HG02588 (cell line): ENCODE results near the gene SETD1B.
A peak's percentile ranks its signal among the peaks of the same experiment; 100 is the strongest.
"Not testable (repeated sequence)": the region's sequence is repeated elsewhere in the genome, so short reads cannot be mapped to it uniquely, and the experiment has no call there.

ENCODE experiments used
- ATAC-seq: cut with Tn5 transposase; IDR thresholded peaks from one replicate; pipeline ENCODE4 v1.9.1; 2021; ENCODE audit warnings: mild to moderate bottlenecking, moderate library complexity; ENCODE audit not compliant: unreplicated experiment

SETD1B gene

DNA sequence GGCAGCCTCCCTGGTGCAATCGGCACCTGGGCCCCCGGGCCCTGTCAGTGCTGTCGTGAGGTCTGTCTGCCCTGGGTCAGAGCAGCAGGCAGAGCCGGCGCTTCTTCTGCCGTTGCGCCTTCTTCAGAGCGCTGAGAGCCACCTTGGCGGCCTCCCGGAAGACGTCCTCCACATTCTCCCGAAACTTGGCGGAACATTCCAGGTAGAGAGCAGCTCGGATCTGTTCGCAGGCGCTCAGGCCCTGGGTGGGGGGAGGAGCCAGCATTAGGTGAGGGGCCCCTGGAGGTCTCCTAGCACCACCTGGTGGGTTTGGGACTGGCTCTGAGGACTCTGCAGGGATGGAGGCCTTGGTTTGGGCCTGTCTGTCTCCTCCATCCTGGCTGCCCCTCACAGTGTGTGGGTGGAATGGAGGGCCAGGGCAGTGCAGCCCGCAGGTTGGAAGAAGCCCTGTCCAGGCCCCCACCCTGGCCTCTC is 24.4 kb upstream of the SETD1B start:
- ATAC-seq, result no peak

DNA sequence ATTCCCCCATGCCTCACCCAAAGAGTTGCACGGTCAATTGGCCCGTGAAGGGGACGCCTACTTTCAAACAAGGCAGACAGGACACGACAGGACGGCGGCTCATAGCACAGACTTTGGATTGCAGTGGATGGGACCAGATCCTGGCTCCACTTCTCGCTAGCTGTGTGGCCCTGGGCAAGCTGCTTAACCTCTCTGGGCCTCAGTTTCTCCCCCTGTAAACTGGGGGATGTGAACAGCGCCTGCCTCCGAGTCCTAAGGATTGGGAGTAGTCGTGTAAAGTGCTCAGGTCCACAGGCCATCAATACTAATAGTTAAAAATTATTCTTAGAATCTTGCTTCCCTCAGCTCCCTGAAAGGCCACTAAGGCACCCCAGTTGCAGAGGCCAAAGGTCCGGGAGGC is 23.4 kb upstream of the SETD1B start:
- no peak for ATAC-seq

DNA sequence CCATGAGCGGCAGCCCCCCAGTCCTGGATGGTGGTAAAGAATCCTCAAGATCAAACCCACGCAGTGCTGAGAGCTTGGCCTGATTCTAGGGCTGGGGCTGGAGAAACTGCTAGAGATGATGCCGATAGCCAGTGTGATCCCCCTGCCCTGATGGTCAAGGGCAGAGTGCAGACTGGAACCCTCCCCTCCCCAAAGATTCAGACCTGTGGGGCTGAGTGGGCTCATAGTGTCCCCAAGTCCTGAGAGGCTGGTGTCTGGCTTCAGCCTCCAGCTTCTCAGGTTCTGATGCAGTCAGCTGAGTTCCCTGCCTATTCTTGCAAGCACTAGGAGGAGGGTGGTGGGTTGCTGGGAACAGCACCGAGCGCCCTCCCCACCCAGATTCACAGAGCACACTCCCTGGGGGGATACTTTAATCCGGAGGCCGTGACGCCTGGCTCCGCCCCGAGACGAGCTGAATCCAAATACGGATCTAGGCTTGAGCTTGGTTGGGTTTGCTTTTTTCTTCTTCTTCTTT is 22.3 kb upstream of the SETD1B start:
- ATAC-seq, result peak; percentile 7

GRCh38 chr12:121781998-121782979 is 21.5 kb upstream of the SETD1B start:
- ATAC-seq, result peak; percentile 46

DNA sequence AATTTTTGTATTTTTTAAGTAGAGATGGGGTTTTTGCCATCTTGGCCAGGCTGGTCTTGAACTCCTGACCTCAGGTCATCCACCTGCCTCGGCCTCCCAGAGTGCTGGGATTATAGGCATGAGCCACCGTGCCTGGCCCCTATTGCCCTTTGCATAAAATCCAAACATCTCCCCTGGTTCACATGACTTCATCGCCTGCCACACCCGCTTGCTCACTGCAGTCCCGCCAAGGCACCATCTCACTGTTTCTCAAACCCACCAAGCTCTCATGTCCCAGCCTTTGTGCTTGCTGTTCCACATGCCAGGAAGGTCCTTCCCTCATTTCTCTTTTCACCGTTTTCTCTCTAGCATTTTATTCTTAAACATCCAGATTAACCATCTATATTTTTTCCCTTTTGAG is 20.0 kb upstream of the SETD1B start:
- ATAC-seq, result no peak

DNA sequence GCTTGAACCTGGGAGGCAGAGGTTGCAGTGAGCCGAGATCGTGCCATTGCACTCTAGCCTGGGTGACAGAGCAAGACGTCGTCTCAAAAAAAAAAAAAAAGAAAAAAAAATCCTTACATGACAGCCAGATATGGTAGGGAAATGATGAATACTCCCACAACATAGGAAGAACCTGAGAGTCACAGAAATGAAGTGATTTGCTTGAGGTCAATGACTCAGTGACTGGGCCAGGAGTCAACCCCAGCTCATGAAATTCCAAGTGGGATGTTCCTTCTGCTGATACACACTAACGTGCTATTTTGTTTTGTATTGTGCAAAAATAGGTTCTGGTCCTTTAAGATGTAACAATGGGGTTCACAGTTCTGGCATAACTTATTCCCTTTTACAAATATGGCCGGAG is 19.3 kb upstream of the SETD1B start:
- no peak for ATAC-seq

DNA sequence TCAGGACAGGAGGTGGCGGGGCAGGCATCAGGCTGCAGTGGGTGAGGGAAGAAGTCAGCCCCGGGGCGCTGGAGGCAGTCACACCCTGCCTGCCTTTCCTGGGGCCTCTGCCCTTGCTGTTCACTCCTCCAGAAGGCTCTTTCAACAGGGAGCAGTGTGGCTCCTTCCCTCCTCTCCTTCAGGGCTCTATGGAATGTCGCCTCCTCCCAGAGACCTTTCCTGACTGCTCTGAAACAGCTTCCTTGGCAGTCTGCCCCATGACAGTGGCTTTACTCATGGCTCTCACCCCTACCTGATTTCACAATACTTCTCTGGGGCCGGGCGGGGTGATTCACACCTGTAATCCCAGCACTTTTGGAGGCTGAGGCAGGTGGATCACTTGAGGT is 17.4 kb upstream of the SETD1B start:
- ATAC-seq, result no peak

GRCh38 chr12:121787063-121788025 is 16.5 kb upstream of the SETD1B start:
- ATAC-seq, result no peak

- ATAC-seq, result no peak
Measured at GRCh38 chr12:121788176-121788818, 15.5 kb upstream of the SETD1B start.

DNA sequence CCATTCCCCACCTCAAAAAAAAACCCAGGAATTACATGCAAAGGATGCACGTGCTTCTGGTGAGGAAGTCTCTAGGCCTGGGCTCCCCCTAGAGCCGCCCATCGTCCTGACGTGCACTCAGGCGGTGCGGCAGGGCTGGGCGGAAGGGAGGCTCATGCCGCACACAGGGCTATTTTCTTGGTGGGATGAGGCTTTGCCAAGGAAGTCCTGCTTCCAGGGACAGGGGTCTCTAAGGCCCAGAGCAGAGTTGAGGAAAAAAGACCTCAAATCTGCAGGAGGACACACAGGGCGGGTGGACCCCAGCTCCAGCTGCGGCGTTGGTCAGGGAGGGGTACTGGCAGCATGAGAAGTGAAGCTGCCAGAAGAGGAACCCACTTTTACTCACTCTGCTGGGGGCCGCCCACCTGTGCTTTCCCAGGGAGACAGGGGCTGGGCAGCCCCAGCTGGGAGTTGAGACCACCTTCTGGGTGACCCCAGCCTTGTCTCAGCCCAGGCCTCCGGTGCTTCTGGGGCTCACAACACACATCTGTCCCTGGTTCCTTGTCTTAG is 14.5 kb upstream of the SETD1B start:
- ATAC-seq, result no peak

GRCh38 chr12:121789800-121790728 is 13.7 kb upstream of the SETD1B start:
- peak; percentile 36 for ATAC-seq

DNA sequence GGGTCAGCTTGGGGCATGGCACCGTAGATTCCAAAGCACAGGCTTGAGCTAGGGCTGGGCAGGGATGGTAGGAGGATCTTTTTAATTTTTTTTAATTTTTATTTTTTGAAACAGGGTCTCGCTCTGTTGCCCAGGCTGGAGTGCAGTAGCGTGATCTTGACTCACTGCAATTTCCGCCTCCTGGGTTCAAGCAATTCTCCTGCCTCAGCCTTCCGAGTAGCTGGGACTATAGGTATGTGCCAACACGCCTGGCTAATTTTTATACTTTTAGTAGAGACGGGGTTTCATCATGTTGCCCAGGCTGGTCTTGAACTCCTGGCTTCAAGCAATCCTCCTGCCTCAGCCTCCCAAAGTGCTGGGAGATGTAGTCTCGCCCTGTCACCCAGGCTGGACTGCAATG is 13.0 kb upstream of the SETD1B start:
- ATAC-seq, result not testable (repeated sequence)

DNA sequence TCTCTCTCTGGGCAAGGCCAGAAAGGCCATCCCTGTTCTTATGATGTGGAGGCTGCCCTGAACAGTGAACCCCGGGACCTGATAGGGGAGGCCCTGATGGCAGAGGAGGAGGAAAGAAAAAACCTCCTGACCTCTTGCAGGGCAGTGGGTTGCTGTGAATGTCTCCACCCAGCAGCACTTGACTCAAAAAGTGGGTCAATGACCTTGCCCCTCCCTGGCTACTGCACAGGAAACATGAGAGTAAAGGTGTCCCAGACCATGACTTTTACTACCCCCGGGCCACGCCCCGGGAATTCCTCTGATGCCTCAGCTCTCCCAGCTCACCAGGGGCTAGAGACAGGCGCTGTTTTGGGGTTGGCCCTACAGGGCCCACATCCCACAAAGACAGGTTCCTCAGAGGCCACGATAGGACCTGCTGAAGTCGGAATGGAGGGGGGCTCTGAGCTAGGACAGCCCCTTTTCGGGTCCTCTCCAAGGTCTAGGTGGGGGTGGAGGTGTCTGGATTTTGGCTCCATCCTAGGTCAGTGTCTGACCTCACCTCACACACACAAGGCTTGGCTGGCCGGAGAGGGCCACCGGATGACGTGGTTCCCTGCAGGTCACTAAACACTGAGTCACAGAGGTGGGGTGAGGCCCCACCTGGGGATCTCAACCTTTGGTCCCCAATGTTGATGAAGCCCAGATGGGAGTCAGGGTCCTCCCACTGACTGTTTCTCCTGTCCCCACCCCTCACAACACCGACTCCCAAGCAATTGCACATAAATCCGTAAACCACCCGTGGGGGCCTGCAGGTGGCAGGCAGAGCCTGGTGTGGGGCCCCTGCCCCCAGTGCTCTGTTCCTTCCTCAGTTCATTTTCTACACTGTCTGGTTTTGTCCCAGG is 11.9 kb upstream of the SETD1B start:
- no peak for ATAC-seq

GRCh38 chr12:121792607-121793439 is 11.0 kb upstream of the SETD1B start:
- ATAC-seq, result no peak

- ATAC-seq, result peak; percentile 18
Measured at GRCh38 chr12:121793440-121793837, 10.4 kb upstream of the SETD1B start, which contains the start of gene RHOF. Gene RHOF (minus strand): TSS chr12:121793688. CDS start chr12:121793633, 55 bp downstream.

GRCh38 chr12:121793838-121794533 is 9.8 kb upstream of the SETD1B start:
- peak; percentile 52 for ATAC-seq
